IMR-90 (cell line): ENCODE results near the gene RNU2-1.

Experiments used
- CEBPB ChIP-seq: IDR thresholded peaks from 2 replicates; pipeline ENCODE4 v1.6.1; 2012; ENCODE audit warnings: low read depth, low read length, improper control_type of control experiment
- CTCF ChIP-seq: conservative IDR thresholded peaks from 2 replicates; pipeline ENCODE4 v1.5.1; 2012; ENCODE audit warnings: mild to moderate bottlenecking, low read depth, low read length, improper control_type of control experiment
- ELK1 ChIP-seq: fragments of 150-350 bp; IDR thresholded peaks from 2 replicates; pipeline ENCODE4 v1.6.1; 2016; ENCODE audit warnings: low read depth, mild to moderate bottlenecking, low read length, moderate library complexity, borderline replicate concordance
- MAFK ChIP-seq: IDR thresholded peaks from 2 replicates; pipeline ENCODE4 v1.6.1; 2012; ENCODE audit warnings: low read depth, low read length, improper control_type of control experiment
- POLR2A ChIP-seq: IDR thresholded peaks from 2 replicates; pipeline ENCODE4 v1.6.1; 2012; ENCODE audit warnings: mild to moderate bottlenecking, low read depth, low read length
- RAD21 ChIP-seq: IDR thresholded peaks from 2 replicates; pipeline ENCODE4 v1.6.1; 2012; ENCODE audit warnings: low read length, improper control_type of control experiment
- RFX5 ChIP-seq: IDR thresholded peaks from 2 replicates; pipeline ENCODE4 v1.8.0; 2012; ENCODE audit warnings: low read depth, mild to moderate bottlenecking, low read length, moderate library complexity
- USF2 ChIP-seq: fragments of 150-350 bp; IDR thresholded peaks from 2 replicates; pipeline ENCODE4 v1.6.1; 2017; ENCODE audit warnings: mild to moderate bottlenecking, antibody characterized with exemption, low read length, low read depth

GRCh38 chr17:43211480-43212402, 22.0 kb downstream of the RNU2-1 start, which contains the start of gene TMEM106A:
- TF ChIP-seq RAD21: 0 out of 2 replicates have a peak, but pooled peaks have one; percentile 9
- TF ChIP-seq USF2: no peak
- TF ChIP-seq CTCF: peak; percentile 30
- no peak for TF ChIP-seq RFX5
- TF ChIP-seq CEBPB: no peak
- TF ChIP-seq POLR2A: peak; percentile 71
- no peak for TF ChIP-seq MAFK
- TF ChIP-seq ELK1: no peak
